ENCODE data around the gene TWNK.

Gene TWNK

DNA sequence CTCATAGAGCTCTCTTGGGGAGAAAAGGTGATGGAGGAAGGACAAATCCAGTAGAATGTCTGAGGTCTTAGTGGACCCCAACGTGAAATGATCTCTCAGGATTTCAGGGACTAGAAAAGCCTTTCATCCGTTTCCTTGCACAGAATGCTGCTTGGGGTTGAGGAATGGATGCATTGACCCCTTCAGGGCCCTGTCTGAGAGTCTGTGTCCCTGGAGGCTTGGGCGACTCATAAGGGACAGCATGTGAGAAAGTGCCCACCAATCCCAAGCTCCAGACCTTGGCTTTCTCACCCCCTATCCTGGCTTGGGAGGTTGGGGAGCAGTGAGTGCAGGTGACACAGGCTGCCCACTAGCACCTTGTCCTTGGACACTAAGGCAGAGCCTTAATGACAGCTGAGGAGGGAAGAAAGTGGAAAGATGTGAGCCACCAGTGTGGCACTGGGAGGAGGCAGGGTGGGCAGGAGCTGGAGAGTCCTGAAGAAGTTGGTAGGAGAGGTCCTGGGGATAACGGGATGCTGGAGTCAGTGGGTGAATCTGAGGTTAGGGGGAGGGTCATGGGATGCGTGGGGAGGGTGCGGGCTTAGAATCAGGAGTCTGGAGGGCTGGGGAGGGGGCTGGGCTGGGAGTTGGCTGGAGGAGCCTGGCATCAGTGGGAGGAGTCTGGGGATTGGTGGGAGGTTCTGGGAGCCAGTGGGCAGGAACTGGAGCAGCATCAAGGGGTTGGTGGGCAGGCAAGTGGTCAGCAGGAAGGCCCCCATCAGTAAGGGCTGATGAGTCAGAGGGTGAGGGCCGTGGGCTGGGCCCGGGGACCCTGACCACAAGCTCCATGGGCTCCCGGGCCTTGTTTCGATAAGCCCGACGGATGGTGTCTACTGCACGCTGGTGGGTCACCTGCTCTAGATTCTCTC, 20.8 kb downstream of the TWNK start:
- no peak overlapping the region for H3K4me3 Mint-ChIP-seq
- no peaks in the 10 kb centered on the region for H3K27me3 Mint-ChIP-seq
- H3K9me3 Mint-ChIP-seq (ENCODE audit: low read depth): no peaks in the 10 kb centered on the region
- H3K27ac Mint-ChIP-seq: no peak overlapping the region
- H3K36me3 Mint-ChIP-seq: no peaks in the 10 kb centered on the region
- peaks cover 7% of the 10 kb centered on the region for H3K4me1 Mint-ChIP-seq (ENCODE audit: low read depth)

DNA sequence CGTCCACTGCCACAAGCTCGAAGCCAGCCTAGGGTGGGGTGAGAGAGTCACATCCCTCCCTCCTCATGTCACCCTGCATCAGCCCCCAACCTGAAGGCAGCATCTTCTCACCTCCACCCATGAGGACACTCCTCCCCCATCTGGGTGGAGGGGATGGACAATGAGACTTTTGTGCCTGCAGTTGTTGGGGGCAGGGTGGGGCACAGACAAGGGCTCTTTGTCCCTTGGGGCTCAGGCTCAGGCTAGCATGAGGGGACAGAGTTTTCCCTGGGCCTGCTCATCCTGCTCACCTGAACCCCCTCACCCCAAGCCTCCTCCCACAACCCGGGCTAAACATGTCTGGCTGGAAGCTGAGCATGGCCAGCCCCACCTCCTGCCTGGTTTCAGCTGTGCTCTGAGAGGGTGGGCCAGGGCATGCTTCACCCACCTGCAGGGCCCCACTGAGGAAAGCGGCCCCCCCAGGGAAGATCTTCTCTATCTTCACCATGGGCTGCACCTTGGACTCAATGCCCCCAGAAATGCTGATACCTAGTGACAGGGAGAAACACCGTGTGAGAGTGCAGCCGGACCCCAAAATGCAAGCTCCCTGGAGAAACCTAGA, 21.6 kb downstream of the TWNK start:
- Mint-ChIP-seq H3K4me3 (no peak overlapping the region), H3K4me1 (ENCODE audit: low read depth) (peaks cover 9% of the 10 kb centered on the region), H3K27me3 (no peaks in the 10 kb centered on the region), H3K27ac (no peak overlapping the region), H3K36me3 (no peaks in the 10 kb centered on the region), H3K9me3 (ENCODE audit: low read depth) (no peaks in the 10 kb centered on the region)

DNA sequence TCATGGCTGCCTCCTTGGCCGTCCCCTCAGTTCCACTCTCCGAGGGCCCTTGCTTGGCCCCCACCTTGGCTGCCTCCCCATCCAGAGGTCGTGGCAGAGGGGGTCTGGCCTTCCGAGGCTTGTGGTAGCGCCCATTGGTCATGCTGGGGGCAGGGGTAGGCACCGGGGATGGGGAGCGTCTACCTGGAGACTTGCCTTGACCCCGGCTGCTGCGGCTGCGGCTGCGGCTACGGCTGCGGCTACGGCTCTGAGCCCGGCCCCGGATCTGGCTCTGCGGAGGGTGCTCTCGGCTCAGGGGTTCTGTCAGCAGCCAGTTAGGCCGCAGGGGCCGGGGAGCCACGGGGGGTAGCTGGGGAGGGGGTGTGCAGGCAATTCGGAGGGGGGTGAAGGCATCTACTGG, 23.0 kb downstream of the TWNK start:
- no peaks in the 10 kb centered on the region for H3K36me3 Mint-ChIP-seq
- no peak overlapping the region for H3K27ac Mint-ChIP-seq
- peaks cover 7% of the 10 kb centered on the region for H3K27me3 Mint-ChIP-seq
- peaks cover 19% of the 10 kb centered on the region for H3K4me1 Mint-ChIP-seq (ENCODE audit: low read depth)
- no peaks in the 10 kb centered on the region for H3K9me3 Mint-ChIP-seq (ENCODE audit: low read depth)
- H3K4me3 Mint-ChIP-seq: no peak overlapping the region

DNA sequence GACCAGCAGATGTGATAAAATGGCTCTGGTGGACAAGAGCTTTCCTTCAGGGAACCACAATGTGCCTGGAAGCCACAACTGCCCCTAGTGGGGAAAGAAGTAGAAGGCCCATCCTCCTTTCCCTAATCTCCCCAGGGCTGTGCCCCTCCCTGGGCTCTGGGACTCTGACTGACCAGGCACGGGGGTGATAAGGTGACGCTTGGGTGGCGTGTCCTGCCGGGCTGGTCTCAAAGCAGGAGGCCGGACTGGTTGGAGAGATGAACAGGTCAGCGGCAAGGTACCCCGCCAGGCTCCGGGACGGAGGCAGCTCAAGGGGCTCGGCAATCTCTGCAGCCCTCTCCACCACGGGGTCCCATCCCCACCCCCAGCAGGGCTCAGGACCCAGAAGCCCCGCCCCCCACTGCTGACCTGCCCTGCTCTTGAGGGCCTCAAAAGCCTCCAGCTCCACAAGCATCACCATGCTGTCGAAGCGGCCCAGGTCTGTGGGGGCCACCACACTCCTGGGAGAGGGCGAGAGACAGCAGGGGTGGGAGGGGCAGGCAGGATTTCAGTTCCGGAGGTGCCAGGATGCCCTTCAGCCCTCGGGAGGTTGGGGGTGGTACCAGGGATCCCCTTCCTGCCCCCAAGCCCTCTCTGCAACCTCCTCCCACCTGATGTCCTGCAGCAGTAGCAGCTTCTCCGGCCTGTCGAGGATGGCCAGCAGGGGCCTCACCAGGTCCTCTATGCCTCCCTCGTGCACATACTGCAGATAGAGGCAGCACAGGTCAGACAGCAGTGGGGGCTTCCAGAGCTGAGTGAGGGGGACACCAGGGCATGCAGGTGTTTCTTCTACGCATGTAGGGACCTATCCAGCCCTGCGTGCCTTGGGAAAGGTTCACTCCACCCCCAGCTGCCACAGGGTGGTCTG, 24.4 kb downstream of the TWNK start:
- Mint-ChIP-seq H3K27ac (no peak overlapping the region), H3K4me1 (ENCODE audit: low read depth) (peaks cover 19% of the 10 kb centered on the region), H3K4me3 (no peak overlapping the region), H3K9me3 (ENCODE audit: low read depth) (no peaks in the 10 kb centered on the region), H3K36me3 (no peaks in the 10 kb centered on the region), H3K27me3 (peaks cover 14% of the 10 kb centered on the region)

DNA sequence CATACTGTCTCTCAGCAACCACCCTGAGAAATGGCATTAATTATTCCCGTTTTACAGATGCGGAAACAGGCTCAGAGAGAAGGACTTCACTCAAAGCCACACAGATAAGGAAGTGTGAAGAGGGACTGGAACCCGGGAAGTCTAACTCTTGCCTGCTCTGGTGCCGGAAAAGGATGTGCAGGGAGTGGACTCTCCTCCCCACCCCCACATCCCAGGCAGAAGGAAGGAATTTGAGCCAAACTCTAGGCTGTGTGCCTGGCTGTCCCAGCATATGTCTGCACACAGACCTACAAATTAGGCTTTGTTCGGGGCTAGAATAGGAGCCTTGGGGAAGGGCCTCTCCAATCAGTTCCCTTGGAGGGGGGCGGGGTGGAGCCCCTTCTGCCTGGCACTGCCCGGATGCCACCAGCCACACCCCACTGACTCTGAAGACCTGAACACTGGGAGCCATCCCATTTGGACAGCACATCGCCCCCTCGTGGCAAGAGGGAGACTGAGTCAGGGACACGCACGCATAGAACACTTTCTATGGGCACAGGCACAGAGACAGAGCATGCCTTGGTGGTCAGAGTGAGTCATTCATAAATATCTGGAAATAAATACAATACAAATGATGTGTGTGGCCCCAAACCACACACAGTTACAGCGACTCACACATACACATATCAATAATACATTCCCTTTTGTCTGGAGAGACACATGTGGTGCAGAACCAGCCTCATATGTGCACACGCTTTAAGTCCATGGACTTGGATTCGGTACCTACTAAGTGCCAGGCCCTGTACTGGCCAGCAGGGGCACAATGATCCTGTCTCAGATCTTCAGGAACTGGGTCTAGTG, 25.4 kb downstream of the TWNK start:
- Mint-ChIP-seq H3K4me1 (ENCODE audit: low read depth) (peaks cover 19% of the 10 kb centered on the region), H3K27me3 (peaks cover 17% of the 10 kb centered on the region), H3K4me3 (no peak overlapping the region), H3K36me3 (no peaks in the 10 kb centered on the region), H3K9me3 (ENCODE audit: low read depth) (no peaks in the 10 kb centered on the region), H3K27ac (no peak overlapping the region)

DNA sequence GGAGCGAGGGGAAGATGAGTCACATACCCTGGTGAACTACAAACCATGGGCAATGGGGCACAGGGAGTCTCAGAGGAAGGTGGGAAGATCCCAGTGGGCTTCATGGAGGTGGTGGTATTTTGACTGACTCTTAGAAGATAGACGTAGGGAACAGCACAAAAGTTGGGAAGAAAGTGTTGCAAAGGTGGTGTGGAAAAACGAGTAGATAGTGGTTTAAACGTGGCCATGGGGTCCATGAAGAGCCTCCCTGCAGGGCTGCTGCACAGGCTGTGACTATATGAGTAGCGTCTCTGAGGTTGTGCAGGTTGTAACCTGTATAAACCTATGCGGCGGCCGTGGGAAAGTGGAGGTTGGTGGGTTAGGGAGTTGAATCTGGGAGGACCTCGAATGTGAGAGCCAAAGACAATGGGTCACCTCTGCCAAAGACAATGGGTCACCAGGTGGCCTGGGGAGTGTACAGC, 26.1 kb downstream of the TWNK start:
- no peak overlapping the region for H3K27ac Mint-ChIP-seq
- no peak overlapping the region for H3K4me3 Mint-ChIP-seq
- no peaks in the 10 kb centered on the region for H3K9me3 Mint-ChIP-seq (ENCODE audit: low read depth)
- H3K36me3 Mint-ChIP-seq: no peaks in the 10 kb centered on the region
- peaks cover 19% of the 10 kb centered on the region for H3K4me1 Mint-ChIP-seq (ENCODE audit: low read depth)
- peaks cover 19% of the 10 kb centered on the region for H3K27me3 Mint-ChIP-seq

DNA sequence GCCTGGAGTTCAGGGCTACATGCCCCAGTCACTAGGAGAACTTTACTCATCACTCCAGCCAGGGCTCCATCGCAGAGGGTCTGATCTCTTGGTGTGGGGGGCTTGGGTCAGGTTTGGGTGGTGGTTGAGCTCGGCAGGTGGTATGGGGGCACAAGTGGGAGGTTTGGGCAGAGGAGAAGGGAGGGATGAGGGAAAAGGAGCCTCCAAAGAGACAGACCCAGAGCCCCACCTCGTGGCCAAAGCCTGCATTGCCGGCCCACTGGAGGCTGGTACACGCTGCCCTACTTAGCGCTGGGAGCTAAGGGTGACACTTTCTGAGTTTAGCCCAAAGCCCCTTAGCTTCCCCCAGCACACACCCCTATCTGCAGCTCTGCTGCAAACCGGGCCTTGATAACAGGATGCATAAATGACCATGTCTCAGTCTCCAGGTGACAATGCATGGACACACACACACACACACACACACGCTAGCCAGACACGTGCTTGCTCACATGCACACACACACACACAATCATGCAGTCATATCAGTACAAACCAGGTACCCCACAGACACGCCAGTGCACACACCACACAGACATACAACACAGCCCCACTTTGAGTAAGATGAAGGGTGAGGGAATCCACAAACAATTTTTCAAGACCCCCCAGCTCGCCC, 27.0 kb downstream of the TWNK start:
- H3K4me3 Mint-ChIP-seq: no peak overlapping the region
- H3K27ac Mint-ChIP-seq: no peak overlapping the region
- H3K27me3 Mint-ChIP-seq: peaks cover 19% of the 10 kb centered on the region
- no peaks in the 10 kb centered on the region for H3K36me3 Mint-ChIP-seq
- no peaks in the 10 kb centered on the region for H3K9me3 Mint-ChIP-seq (ENCODE audit: low read depth)
- peaks cover 19% of the 10 kb centered on the region for H3K4me1 Mint-ChIP-seq (ENCODE audit: low read depth)

DNA sequence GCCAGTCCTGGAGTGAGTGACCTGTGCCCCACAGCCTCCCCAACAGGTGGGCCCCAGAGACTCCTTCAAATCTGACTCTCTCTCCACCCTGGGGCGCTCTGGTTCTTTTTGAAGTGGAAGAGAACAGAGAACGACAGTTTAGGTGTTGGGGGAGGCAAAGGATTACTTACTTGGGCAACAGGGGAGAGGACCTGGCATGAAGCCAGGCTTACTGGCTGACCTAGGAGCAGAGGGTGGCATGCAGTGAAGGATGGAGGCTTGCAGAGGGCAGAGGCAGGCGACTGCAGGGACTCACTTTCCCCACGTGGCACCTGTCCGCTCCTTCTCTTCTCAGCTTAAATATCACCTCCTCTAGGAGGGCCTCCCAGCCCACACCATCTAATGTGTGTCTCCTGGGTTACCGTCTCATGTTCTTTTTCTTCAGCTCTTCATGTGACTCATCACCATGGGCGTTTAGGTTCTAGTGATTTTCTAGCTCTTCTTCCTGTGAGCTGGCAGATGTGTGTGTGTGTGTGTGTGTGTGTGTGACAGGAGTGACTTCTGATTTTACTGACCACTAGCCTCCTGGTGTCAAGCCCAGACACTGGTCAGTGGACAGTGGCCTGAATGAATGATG, 27.7 kb downstream of the TWNK start:
- H3K36me3 Mint-ChIP-seq: no peaks in the 10 kb centered on the region
- no peak overlapping the region for H3K27ac Mint-ChIP-seq
- H3K4me3 Mint-ChIP-seq: no peak overlapping the region
- H3K4me1 Mint-ChIP-seq (ENCODE audit: low read depth): peaks cover 20% of the 10 kb centered on the region
- peaks cover 20% of the 10 kb centered on the region for H3K27me3 Mint-ChIP-seq
- no peaks in the 10 kb centered on the region for H3K9me3 Mint-ChIP-seq (ENCODE audit: low read depth)

DNA sequence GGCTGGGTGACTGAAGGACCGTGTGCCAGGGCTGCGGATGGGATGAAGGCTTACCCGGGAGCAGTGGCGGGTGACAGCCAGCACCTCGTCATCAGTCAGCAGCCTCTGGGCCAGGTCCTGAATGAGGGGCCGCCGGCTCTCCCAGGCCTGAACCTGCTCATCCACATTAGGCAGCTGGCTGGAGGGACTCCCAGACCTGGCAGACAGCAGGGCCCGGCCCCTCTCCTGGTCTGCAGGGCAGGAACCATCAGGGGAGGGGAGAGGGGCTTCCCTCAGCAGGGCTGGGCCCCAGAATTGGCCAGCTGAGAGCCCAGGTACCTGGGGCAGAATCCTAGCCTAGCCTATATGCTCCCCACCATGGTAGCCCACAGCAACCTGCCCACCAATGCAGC, 28.2 kb downstream of the TWNK start:
- H3K27me3 Mint-ChIP-seq: peaks cover 20% of the 10 kb centered on the region
- H3K4me3 Mint-ChIP-seq: no peak overlapping the region
- H3K4me1 Mint-ChIP-seq (ENCODE audit: low read depth): peaks cover 20% of the 10 kb centered on the region
- no peaks in the 10 kb centered on the region for H3K36me3 Mint-ChIP-seq
- no peak overlapping the region for H3K27ac Mint-ChIP-seq
- no peaks in the 10 kb centered on the region for H3K9me3 Mint-ChIP-seq (ENCODE audit: low read depth)

DNA sequence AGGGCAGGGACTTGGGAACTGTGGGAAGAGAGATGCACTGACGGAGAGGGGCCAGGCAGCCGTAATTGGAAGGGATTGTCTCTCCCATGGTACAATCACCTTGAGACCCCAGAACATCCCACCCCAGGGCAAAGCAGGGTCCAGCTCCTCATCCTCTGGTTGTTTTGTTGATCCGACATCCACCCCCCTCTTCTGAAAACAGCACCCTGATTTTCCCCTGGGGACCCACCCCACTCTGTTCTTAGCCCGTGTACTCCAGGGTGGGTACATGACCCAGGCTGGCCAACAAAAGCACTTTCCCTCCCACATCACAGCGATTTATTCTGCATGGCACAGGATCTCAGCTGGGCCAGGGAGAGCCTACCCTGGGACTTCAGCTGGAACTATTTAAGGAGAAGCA, 29.5 kb downstream of the TWNK start:
- H3K4me1 Mint-ChIP-seq (ENCODE audit: low read depth): peaks cover 20% of the 10 kb centered on the region

DNA sequence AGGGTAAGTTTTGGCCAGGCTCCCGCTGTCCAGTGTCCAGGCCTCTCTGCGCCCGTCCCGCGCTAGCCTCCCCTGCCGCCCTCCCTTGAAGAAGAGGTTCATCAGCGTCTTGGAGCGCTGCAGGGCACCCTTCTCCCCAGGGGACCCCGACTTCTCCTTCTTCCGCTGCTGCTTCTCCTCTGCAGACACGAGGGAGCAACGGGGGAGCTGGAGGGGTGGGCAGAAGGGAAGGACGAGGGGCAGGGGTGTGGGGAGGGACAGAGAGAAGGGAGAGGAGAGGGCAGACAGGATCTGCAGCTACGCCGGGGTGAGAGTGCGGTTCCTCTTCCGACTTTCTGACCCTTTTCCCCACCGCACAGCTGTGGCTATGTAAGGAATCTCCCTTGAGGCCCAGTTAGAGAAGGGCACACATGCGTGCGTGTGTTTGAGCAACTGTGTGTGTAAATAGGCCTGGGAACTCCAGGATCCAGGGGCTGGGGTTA, 30.8 kb downstream of the TWNK start:
- no peaks in the 10 kb centered on the region for H3K36me3 Mint-ChIP-seq
- no peaks in the 10 kb centered on the region for H3K9me3 Mint-ChIP-seq (ENCODE audit: low read depth)
- peaks cover 13% of the 10 kb centered on the region for H3K4me1 Mint-ChIP-seq (ENCODE audit: low read depth)
- H3K4me3 Mint-ChIP-seq: no peak overlapping the region
- peaks cover 24% of the 10 kb centered on the region for H3K27me3 Mint-ChIP-seq
- H3K27ac Mint-ChIP-seq: no peak overlapping the region

More for the DNA sequence above, 29.5 kb downstream of the TWNK start:
- H3K4me3 Mint-ChIP-seq: no peak overlapping the region
- H3K36me3 Mint-ChIP-seq: no peaks in the 10 kb centered on the region
- H3K27me3 Mint-ChIP-seq: peaks cover 24% of the 10 kb centered on the region
- H3K9me3 Mint-ChIP-seq (ENCODE audit: low read depth): no peaks in the 10 kb centered on the region
- no peak overlapping the region for H3K27ac Mint-ChIP-seq

DNA sequence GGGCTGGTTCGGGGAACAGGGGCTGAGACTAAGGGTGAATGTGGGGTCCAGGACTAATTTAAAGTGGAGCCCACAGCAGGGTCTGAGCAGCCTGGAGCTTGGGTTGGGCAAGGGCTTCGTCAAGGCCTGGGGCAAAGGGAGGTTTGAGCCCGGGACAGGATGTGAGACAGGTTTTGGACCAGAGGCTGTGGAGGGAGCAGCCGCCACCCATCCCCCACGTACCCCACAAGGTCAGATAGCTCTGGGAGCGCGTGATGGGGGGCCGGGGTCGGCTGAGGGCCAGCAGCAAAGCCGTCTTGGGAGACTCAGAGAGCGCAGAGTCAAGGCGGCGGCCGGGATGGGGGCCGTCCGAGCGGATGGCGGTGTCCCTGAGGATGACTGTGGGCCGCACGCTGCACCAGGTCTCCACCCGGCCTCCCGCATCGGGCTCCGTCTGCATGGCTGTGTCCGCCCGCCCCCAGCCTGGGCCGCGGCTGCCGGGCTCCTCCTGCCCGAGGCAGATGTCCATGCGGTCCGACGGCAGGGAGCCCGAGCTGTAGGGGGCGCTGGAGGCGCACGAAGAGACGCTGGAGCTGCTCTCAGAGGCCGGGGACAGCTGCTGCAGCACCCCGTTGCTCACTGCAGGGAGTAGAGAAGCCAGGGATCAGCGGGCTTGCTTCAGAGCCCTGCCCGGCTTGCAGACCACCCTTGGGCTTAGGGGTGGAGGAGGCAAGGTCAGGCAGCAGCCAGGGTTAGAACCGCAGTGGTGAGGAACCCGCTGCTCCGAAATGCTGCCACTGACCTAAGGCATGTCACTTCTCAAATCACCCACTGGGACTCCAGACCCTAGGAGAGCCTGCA, 31.5 kb downstream of the TWNK start:
- Mint-ChIP-seq H3K27me3 (peaks cover 24% of the 10 kb centered on the region), H3K9me3 (ENCODE audit: low read depth) (no peaks in the 10 kb centered on the region), H3K36me3 (no peaks in the 10 kb centered on the region), H3K27ac (no peak overlapping the region), H3K4me1 (ENCODE audit: low read depth) (peaks cover 11% of the 10 kb centered on the region), H3K4me3 (no peak overlapping the region)

DNA sequence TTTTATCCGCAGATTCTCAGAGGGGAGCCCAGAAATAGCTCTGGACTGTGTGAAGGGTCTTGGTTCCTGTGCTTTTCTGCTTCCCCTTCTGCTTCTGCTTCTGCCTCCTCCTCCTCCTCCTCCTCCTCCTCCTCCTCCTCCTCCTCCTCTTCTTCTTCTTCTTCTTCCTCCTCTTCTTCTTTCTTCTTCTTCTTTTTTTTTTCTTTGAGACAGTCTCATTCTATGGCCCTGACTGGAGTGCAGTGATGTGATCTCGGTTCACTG, 32.0 kb downstream of the TWNK start:
- Mint-ChIP-seq H3K36me3 (no peaks in the 10 kb centered on the region), H3K27ac (no peak overlapping the region), H3K9me3 (ENCODE audit: low read depth) (no peaks in the 10 kb centered on the region), H3K4me3 (no peak overlapping the region), H3K4me1 (ENCODE audit: low read depth) (peaks cover 8% of the 10 kb centered on the region), H3K27me3 (peaks cover 22% of the 10 kb centered on the region)
